Chondrocyte (in vitro differentiated cells): ENCODE measurements around the gene KRTAP19-1. TPM values are rescaled to one million over a fixed set of nuclear protein-coding genes. Genes with fewer than 3 reads are reported as not detected.

Experiments used
- DNase-seq: peaks from one replicate; pipeline ENCODE4 v3.0.0; 2021; ENCODE audit warnings: mixed read lengths, low spot score
- H3K27ac Mint-ChIP-seq: one replicate; pipeline ENCODE4 v1.8.0; 2021; ENCODE audit warnings: mild to moderate bottlenecking, moderate library complexity, mixed read lengths; ENCODE audit not compliant: unreplicated experiment
- H3K27me3 Mint-ChIP-seq: 2 replicates; pipeline ENCODE4 v1.8.0; 2021; ENCODE audit warnings: low read depth, mixed read lengths
- H3K36me3 Mint-ChIP-seq: 2 replicates; pipeline ENCODE4 v1.8.0; 2021; ENCODE audit warnings: low read depth, mixed read lengths
- H3K4me1 Mint-ChIP-seq: 2 replicates; pipeline ENCODE4 v1.8.0; 2021; ENCODE audit warnings: low read depth, mild to moderate bottlenecking, mixed read lengths
- H3K4me3 Mint-ChIP-seq: one replicate; pipeline ENCODE4 v1.8.0; 2021; ENCODE audit warnings: mild to moderate bottlenecking, moderate library complexity, mixed read lengths; ENCODE audit not compliant: unreplicated experiment
- H3K9me3 Mint-ChIP-seq: 2 replicates; pipeline ENCODE4 v1.8.0; 2021; ENCODE audit warnings: low read depth, mixed read lengths
- CTCF ChIP-seq: fragments of 200-600 bp; sonication (generic); IDR thresholded peaks from 2 replicates; pipeline ENCODE4 v1.5.0; 2021; ENCODE audit warnings: antibody characterized with exemption, mild to moderate bottlenecking, moderate library complexity
- total RNA-seq: library from RNA; stranded (reverse); gene quantifications from 3 replicates; pipeline ENCODE4 v1.2.1, GENCODE V29; 2021

KRTAP19-1 gene
- total RNA-seq, 1 donor from 2014 or later, result not detected

GRCh38 chr21:30497065-30497464 lies 16.9 kb upstream of the KRTAP19-1 start, which contains the start of gene KRTAP19-4:
TSS of gene KRTAP19-4 (minus strand) at chr21:30497165. CDS start at chr21:30497110, 55 bp downstream.
- Mint-ChIP-seq H3K27ac (no peak within 1 kb of the TSS), H3K36me3 (no peaks in the 10 kb centered on the region), H3K9me3 (peaks cover 6% of the 10 kb centered on the region), H3K27me3 (peaks cover 1% of the 10 kb centered on the region), H3K4me3 (no peak within 1 kb of the TSS), H3K4me1 (peaks cover 6% of the 10 kb centered on the region)
- TF ChIP-seq CTCF, result no peak
- DNase-seq, result no peak

- H3K4me1 Mint-ChIP-seq, result peaks cover 9% of the 10 kb centered on the region
- no peaks in the 10 kb centered on the region for H3K27me3 Mint-ChIP-seq
- H3K9me3 Mint-ChIP-seq, result peaks cover 17% of the 10 kb centered on the region
- TF ChIP-seq CTCF, result no peak
- no peak for DNase-seq
- no peak within 1 kb of the TSS for H3K4me3 Mint-ChIP-seq
- peak within 1 kb of the TSS; percentile 41 for H3K27ac Mint-ChIP-seq
- no peaks in the 10 kb centered on the region for H3K36me3 Mint-ChIP-seq
Measured at GRCh38 chr21:30491963-30492428, 11.8 kb upstream of the KRTAP19-1 start, which contains the start of gene KRTAP19-3. TSS of gene KRTAP19-3 (minus strand) at chr21:30492013. CDS start at chr21:30491957, 56 bp downstream.

DNA sequence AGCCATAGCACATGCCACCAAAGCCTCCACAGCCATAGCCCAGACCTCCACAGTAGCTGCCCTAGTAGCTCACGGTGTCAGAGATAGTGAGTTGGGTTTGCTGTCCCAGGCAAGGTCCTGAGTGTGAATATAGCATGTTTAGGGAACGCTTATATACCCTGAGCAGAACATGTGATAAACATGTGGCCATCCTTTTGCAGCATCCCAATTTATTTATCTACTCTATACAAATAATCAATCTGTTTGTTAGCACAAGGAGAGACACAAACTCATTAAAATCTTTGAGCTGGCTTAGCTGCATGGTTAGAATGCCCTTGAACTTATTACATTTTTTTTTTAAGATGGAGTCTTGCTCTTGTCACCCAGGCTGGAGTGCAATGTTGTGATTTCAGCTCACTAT lies 7.2 kb upstream of the KRTAP19-1 start, which contains the start of gene KRTAP19-2:
Gene KRTAP19-2, minus strand, starts transcription at position 101 of the 400 bp plus-strand sequence. Its CDS starts 88 bp downstream, at position 13.
- Mint-ChIP-seq H3K9me3 (peaks cover 31% of the 10 kb centered on the region), H3K27ac (no peak within 1 kb of the TSS), H3K27me3 (no peaks in the 10 kb centered on the region), H3K4me3 (no peak within 1 kb of the TSS), H3K36me3 (no peaks in the 10 kb centered on the region), H3K4me1 (peaks cover 5% of the 10 kb centered on the region)
- no peak for DNase-seq
- no peak for TF ChIP-seq CTCF

DNA sequence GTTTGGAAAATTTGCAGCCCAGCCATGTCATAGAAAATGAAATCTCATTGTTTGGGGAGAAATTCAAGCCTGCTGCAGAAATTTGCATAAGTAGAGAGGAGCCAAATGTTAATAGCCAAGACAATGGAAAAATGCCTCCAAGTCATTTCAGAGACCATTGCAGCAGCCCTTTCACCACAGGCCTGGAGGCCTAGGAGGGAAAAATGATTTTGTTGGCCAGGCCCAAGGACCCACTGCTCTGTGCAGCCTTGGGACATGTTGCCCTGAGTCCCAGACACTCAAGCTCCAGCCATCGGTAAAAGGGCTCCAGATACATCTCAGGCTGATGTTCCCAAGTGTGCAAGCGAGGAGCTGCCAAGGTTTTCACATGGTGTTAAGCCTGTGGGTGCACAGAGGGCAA lies 6.0 kb upstream of the KRTAP19-1 start:
- peaks cover 1% of the 10 kb centered on the region for H3K27me3 Mint-ChIP-seq

DNA sequence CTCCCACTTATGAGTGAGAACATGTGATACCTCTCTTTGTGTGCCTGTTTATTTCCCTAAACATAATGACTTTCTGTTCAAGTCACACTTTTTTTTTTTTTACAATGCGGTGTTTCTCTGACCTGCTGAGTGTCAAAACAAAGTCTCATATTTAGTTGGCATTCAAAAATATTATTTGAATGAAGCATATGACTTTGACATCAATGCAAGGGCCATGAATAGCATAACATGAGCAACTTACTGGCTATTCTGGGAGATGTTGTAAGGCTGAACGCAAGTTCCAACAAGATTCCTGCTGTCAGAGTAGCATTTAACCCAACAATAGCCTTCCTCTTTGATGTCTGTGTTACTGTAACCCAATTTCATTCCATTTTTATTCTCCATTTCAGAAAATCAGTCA lies 2.0 kb upstream of the KRTAP19-1 start:
- H3K4me3 Mint-ChIP-seq, result no peak overlapping the region
- no peak for DNase-seq
- no peak overlapping the region for H3K27ac Mint-ChIP-seq

More for the DNA sequence above, 6.0 kb upstream of the KRTAP19-1 start:
- Mint-ChIP-seq H3K9me3 (peaks cover 27% of the 10 kb centered on the region), H3K36me3 (no peaks in the 10 kb centered on the region), H3K4me1 (no peaks in the 10 kb centered on the region), H3K4me3 (no peak overlapping the region), H3K27ac (no peak overlapping the region)
- no peak for DNase-seq
- no peak for TF ChIP-seq CTCF

More for the DNA sequence above, 2.0 kb upstream of the KRTAP19-1 start:
- H3K36me3 Mint-ChIP-seq, result no peaks in the 10 kb centered on the region
- H3K9me3 Mint-ChIP-seq, result peaks cover 23% of the 10 kb centered on the region
- H3K27me3 Mint-ChIP-seq, result peaks cover 1% of the 10 kb centered on the region
- no peaks in the 10 kb centered on the region for H3K4me1 Mint-ChIP-seq
- TF ChIP-seq CTCF, result no peak
